Spleen (tissue), 11 donors: Measurements from ENCODE around the gene DDX4. TPM values are rescaled to one million over a fixed set of nuclear protein-coding genes. Genes with fewer than 3 reads are reported as not detected.

ENCODE experiments used
- DNase-seq: peaks from one replicate; pipeline ENCODE4 v3.0.0-alpha.2; 2020
- H3K27ac ChIP-seq, 8 donors: fragments of 200-600 bp; sonication (generic) in 7 of 8; 1 replicate in 4 of 8; 2 replicates in 4 of 8; pipeline versions ENCODE4 v1.5.0 to v1.8.0; 2016 to 2021; ENCODE audit warnings: inconsistent platforms in 4 of 8, mild to moderate bottlenecking in 4 of 8, moderate library complexity in 1 of 8
- H3K27me3 ChIP-seq, 7 donors: fragments of 200-600 bp; sonication (generic) in 6 of 7; replicated peaks in 1 of 7; 1 replicate in 4 of 7; 2 replicates in 3 of 7; pipeline versions ENCODE4 v1.5.0 to v1.8.0; 2016 to 2021; ENCODE audit warnings: inconsistent platforms in 3 of 7, mild to moderate bottlenecking in 1 of 7
- H3K36me3 ChIP-seq, 6 donors: fragments of 200-600 bp; sonication (generic) in 5 of 6; 1 replicate in 4 of 6; 2 replicates in 2 of 6; pipeline versions ENCODE4 v1.5.0 to v1.8.0; 2016 to 2021; ENCODE audit warnings: inconsistent platforms in 2 of 6
- H3K4me1 ChIP-seq, 6 donors: fragments of 200-600 bp; sonication (generic) in 5 of 6; 1 replicate in 3 of 6; 2 replicates in 3 of 6; pipeline versions ENCODE4 v1.5.0 to v1.8.0; 2016 to 2021; ENCODE audit warnings: inconsistent platforms in 3 of 6
- H3K4me3 ChIP-seq, 8 donors: fragments of 200-600 bp; sonication (generic) in 7 of 8; 1 replicate in 4 of 8; 2 replicates in 4 of 8; pipeline versions ENCODE4 v1.5.0 to v1.8.0; 2016 to 2021; ENCODE audit warnings: inconsistent platforms in 4 of 8, mild to moderate bottlenecking in 4 of 8, moderate library complexity in 2 of 8
- H3K9me3 ChIP-seq, 8 donors: fragments of 200-600 bp; sonication (generic) in 7 of 8; 1 replicate in 4 of 8; 2 replicates in 4 of 8; pipeline versions ENCODE4 v1.5.0 to v1.8.0; 2016 to 2021; ENCODE audit warnings: inconsistent platforms in 4 of 8
- CTCF ChIP-seq, 11 experiments: fragments of 200-600 bp in 7 of 11; fragments of 450-650 bp in 4 of 11; sonication (generic) in 4 of 11; IDR thresholded peaks in 8 of 11; conservative IDR thresholded peaks in 3 of 11; 1 replicate in 7 of 11; 2 replicates in 4 of 11; pipeline versions ENCODE4 v1.4.0 to v1.8.0; 2016 to 2021; ENCODE audit warnings: antibody characterized with exemption in 11 of 11, inconsistent platforms in 4 of 11, mild to moderate bottlenecking in 1 of 11
- POLR2A ChIP-seq, 3 donors: fragments of 450-650 bp; IDR thresholded peaks; one replicate each; pipeline ENCODE4 v1.5.1; 2017; ENCODE audit warnings: antibody characterized with exemption in 3 of 3, mild to moderate bottlenecking in 1 of 3
- POLR2AphosphoS5 ChIP-seq, 3 donors: sonication (generic); formaldehyde crosslinking; IDR thresholded peaks; one replicate each; pipeline ENCODE4 v1.5.1; 2017; ENCODE audit warnings: antibody characterized with exemption in 3 of 3
- WGBS, 5 donors: extraction: QIAGEN DNeasy Blood & Tissue Kit in 3 of 5; methylation state at CpG; one replicate each; pipeline versions ENCODE4 v1.1.5 to v1.1.7; 2013 to 2018; 5-methylcytosine and 5-hydroxymethylcytosine counted together
- intact Hi-C: fragments of 100-400 bp; cut with DNase I; formaldehyde crosslinking; loops from one replicate; pipeline ENCODE4 v1.15.0; 2023; ENCODE audit warnings: low total_unique reads
- polyA plus RNA-seq, 3 donors: library from polyadenylated mRNA; stranded (reverse); fragments of 200-250 nt; gene quantifications; one replicate each; pipeline ENCODE4 v1.2.1, GENCODE V29; 2013
- total RNA-seq, 7 donors: library from RNA; depleted of rRNA in 3 of 7; stranded (reverse); fragments of >200 nt in 3 of 7; fragmentation: NEBNext Ultra II Directional in 4 of 7; extraction: Animal tissue kit (Norgen Biotek cat#: 25700) in 4 of 7; gene quantifications; one replicate each; pipeline versions ENCODE4 v1.1.0 to v1.2.1, GENCODE V29; 2016 to 2021
- donor health status: healthy with polysubstance abuse.
- donor health status: DM: no; HTN: no; CAD: no; lungs with moderate emphysema.
- donor health status: DM: no; HTN: no; CAD: no.
- donor health status: Bipolar disorder and iron deficiency.
- donor health status: healthy.
- donor health status: DM: no; HTN: no; CAD: no.
- donor health status: DM: yes; HTN: yes; CAD: no.

The DDX4 gene
- total and polyA plus RNA-seq, 10 donors, result 0.07 to 0.30 TPM; not detected in 8

DNA sequence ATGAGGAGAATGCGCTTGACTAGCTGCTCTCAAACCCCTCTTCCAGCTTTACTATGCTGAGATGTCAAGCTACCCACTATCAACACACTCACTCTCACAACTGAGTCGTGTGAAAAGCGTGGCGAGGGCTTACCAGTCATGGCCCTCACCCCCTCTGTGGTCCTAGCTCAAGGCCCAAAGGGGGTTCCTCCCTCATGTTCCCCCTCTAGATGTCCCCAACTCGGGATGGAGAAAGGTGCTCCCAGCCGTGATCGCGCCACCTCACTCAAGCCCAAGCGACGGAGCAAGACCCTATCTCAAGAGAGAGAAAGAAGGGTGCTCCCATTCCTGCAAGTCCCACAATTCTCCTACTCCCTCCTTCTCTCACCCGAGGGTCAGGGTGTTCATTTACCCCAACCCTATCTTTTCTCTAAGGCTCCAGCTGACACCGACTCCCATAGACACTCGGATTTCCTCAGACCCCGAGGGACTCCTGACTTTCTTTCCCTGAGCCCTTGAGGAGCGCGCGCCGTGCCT is 26.3 kb upstream of the DDX4 start:
- Histone ChIP-seq H3K4me1 (peaks cover 4 to 39% (median 23%) of the 10 kb centered on the region in 6 donors), H3K4me3 (peak overlapping the region; percentile 67 to 95 (median 87)), H3K27me3 (no peaks in the 10 kb centered on the region), H3K27ac (peak overlapping the region; percentile 44 to 82 (median 78)), H3K36me3 (peaks cover 0 to 17% (median 5%) of the 10 kb centered on the region in 6 donors), H3K9me3 (no peaks in the 10 kb centered on the region)
- DNase-seq, result peak; percentile 78
- TF ChIP-seq POLR2A (IDR thresholded peaks at IDR 0.05) (no peak), CTCF (IDR thresholded peaks at IDR 0.05 in 8 of 11, conservative IDR thresholded peaks at IDR 0.05 in 3 of 11) (no peak), POLR2AphosphoS5 (IDR thresholded peaks at IDR 0.05) (no peak)
- intact Hi-C loops, result no loop called here
- WGBS, 5 donors, result 9 to 16% (median 13%) methylated on average over 16 to 18 of the region's 18 CpGs

- intact Hi-C loops, result no loop called here
- peak; percentile 98 for DNase-seq
- TF ChIP-seq POLR2AphosphoS5 (IDR thresholded peaks at IDR 0.05) (peak; percentile 90 to 94 (median 91)), POLR2A (IDR thresholded peaks at IDR 0.05) (peak in 1 of 3 donors; percentile 34), CTCF (IDR thresholded peaks at IDR 0.05 in 8 of 11, conservative IDR thresholded peaks at IDR 0.05 in 3 of 11) (peak in 3 of 11 experiments; percentile 10 to 16 (median 10))
- H3K36me3 ChIP-seq, result peaks cover 0 to 15% (median 5%) of the 10 kb centered on the region in 6 donors
- peak within 1 kb of the TSS; percentile 44 to 82 (median 78) for H3K27ac ChIP-seq
- 0 to 1% (median 0%) methylated on average over 49 to 55 of the region's 55 CpGs for WGBS, 5 donors
- H3K9me3 ChIP-seq, result peaks cover 0 to 3% (median 0%) of the 10 kb centered on the region in 8 donors
- no peaks in the 10 kb centered on the region for H3K27me3 ChIP-seq
- peaks cover 4 to 39% (median 23%) of the 10 kb centered on the region in 6 donors for H3K4me1 ChIP-seq
- peak within 1 kb of the TSS; percentile 67 to 95 (median 87) for H3K4me3 ChIP-seq
Measured at GRCh38 chr5:55712023-55712859, 25.6 kb upstream of the DDX4 start, which contains the start of gene SLC38A9. TSS of gene SLC38A9 (minus strand) at chr5:55712324. CDS start at chr5:55697958, 14,366 bp downstream.

GRCh38 chr5:55713871-55714270 is 24.0 kb upstream of the DDX4 start:
- Histone ChIP-seq H3K36me3 (peaks cover 0 to 1% (median 0%) of the 10 kb centered on the region in 6 donors), H3K9me3 (peaks cover 0 to 5% (median 0%) of the 10 kb centered on the region in 8 donors), H3K27me3 (no peaks in the 10 kb centered on the region), H3K4me1 (peaks cover 4 to 35% (median 23%) of the 10 kb centered on the region in 6 donors), H3K27ac (no peak overlapping the region), H3K4me3 (no peak overlapping the region)
- DNase-seq, result no peak
- intact Hi-C loops, result no loop called here
- TF ChIP-seq POLR2A (IDR thresholded peaks at IDR 0.05) (no peak), CTCF (IDR thresholded peaks at IDR 0.05 in 8 of 11, conservative IDR thresholded peaks at IDR 0.05 in 3 of 11) (no peak), POLR2AphosphoS5 (IDR thresholded peaks at IDR 0.05) (no peak)
- WGBS, 5 donors, result 67 to 87% (median 77%) methylated on average over 3 of the region's 3 CpGs

DNA sequence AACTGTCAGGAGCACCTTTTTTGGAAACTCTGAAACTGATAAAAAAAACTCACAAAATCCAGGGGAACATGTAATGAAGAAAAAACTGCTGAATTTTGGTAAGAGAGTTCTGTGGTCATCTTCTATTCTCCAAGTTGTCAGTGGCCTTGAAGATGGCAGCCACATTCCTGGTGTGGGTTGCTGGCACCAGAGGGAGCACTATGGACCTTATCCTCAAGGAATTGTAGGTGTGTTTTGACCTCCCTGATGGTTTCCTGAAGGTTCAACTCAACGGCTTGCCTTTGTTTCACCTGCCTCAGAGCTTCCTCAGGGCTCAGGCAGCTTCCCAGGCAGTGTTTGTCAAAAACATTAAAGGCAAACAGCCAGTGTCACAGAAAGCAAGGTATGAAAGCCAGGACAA is 23.5 kb upstream of the DDX4 start:
- DNase-seq, result no peak
- Histone ChIP-seq H3K4me3 (no peak overlapping the region), H3K27ac (no peak overlapping the region), H3K9me3 (peaks cover 0 to 5% (median 0%) of the 10 kb centered on the region in 8 donors), H3K4me1 (peaks cover 4 to 30% (median 23%) of the 10 kb centered on the region in 6 donors), H3K27me3 (no peaks in the 10 kb centered on the region), H3K36me3 (no peaks in the 10 kb centered on the region)
- intact Hi-C loops, result no loop called here
- no peak for TF ChIP-seq POLR2AphosphoS5 (IDR thresholded peaks at IDR 0.05)
- no peak for TF ChIP-seq POLR2A (IDR thresholded peaks at IDR 0.05)
- TF ChIP-seq CTCF (IDR thresholded peaks at IDR 0.05 in 8 of 11, conservative IDR thresholded peaks at IDR 0.05 in 3 of 11), result no peak
- 59 to 81% (median 76%) methylated on average over 1 of the region's 1 CpG for WGBS, 5 donors
